Upper lobe of left lung (tissue), 6 donors: ENCODE data around the gene CGA. TPM values are rescaled to one million over a fixed set of nuclear protein-coding genes. Genes with fewer than 3 reads are reported as not detected.

Source experiments
- ATAC-seq, 2 donors: fragments of 200-7000 bp; cut with Tn5 transposase; one replicate each; pipeline ENCODE4 v1.9.1; 2022; ENCODE audit warnings: mild to moderate bottlenecking in 2 of 2, moderate library complexity in 2 of 2; ENCODE audit not compliant: low FRiP score in 2 of 2
- DNase-seq, 2 donors: peaks; one replicate each; pipeline ENCODE4 v3.0.0-alpha.2; 2019 to 2020
- H3K27ac ChIP-seq, 4 donors: fragments of 200-600 bp; sonication (generic); one replicate each; pipeline ENCODE4 v1.5.1; 2016 to 2019
- H3K27me3 ChIP-seq, 4 donors: fragments of 200-600 bp; sonication (generic); one replicate each; pipeline ENCODE4 v1.5.1; 2017 to 2019
- H3K36me3 ChIP-seq, 4 donors: fragments of 200-600 bp; sonication (generic); one replicate each; pipeline ENCODE4 v1.5.1; 2016 to 2019
- H3K4me1 ChIP-seq, 4 donors: fragments of 200-600 bp; sonication (generic); one replicate each; pipeline ENCODE4 v1.5.1; 2018 to 2019
- H3K4me3 ChIP-seq, 4 donors: fragments of 200-600 bp; sonication (generic); one replicate each; pipeline ENCODE4 v1.5.1; 2017 to 2019; ENCODE audit warnings: mild to moderate bottlenecking in 2 of 4, moderate library complexity in 1 of 4
- H3K9me3 ChIP-seq, 4 donors: fragments of 200-600 bp; sonication (generic); one replicate each; pipeline ENCODE4 v1.5.1; 2018 to 2019
- CTCF ChIP-seq, 6 experiments: fragments of 450-650 bp in 4 of 6; fragments of 200-600 bp in 2 of 6; sonication (generic) in 2 of 6; IDR thresholded peaks; one replicate each; pipeline ENCODE4 v1.5.1; 2016 to 2019; ENCODE audit warnings: antibody characterized with exemption in 6 of 6
- EP300 ChIP-seq, 4 donors: sonication (generic); formaldehyde crosslinking; IDR thresholded peaks; one replicate each; pipeline ENCODE4 v1.5.1; 2017; ENCODE audit warnings: antibody characterized with exemption in 4 of 4, control low read depth in 2 of 4
- POLR2A ChIP-seq, 4 donors: fragments of 450-650 bp; IDR thresholded peaks; one replicate each; pipeline ENCODE4 v1.5.1; 2016 to 2017; ENCODE audit warnings: antibody characterized with exemption in 4 of 4, mild to moderate bottlenecking in 2 of 4
- POLR2AphosphoS5 ChIP-seq, 2 donors: sonication (generic); formaldehyde crosslinking; IDR thresholded peaks; one replicate each; pipeline ENCODE4 v1.5.1; 2017; ENCODE audit warnings: antibody characterized with exemption in 2 of 2
- WGBS, 2 donors: methylation state at CpG; one replicate each; pipeline ENCODE4 v1.1.5; 2017 to 2018; 5-methylcytosine and 5-hydroxymethylcytosine counted together
- total RNA-seq, 6 donors: library from RNA; depleted of rRNA in 4 of 6; stranded (reverse); fragments of >200 nt in 4 of 6; gene quantifications; one replicate each; pipeline versions ENCODE4 v1.1.0 to v1.2.1, GENCODE V29; 2016 to 2021
- donor health status: DM: no; HTN: no; CAD: no; lungs with moderate emphysema.
- donor health status: DM: no; HTN: yes; CAD: no; lungs with severe emphysema.

Gene CGA
- total RNA-seq, 6 donors from 2014 or later = not detected

- ATAC-seq = no peak
- no peaks in the 10 kb centered on the region for H3K4me1 ChIP-seq
- H3K27me3 ChIP-seq = no peaks in the 10 kb centered on the region
- no peak overlapping the region for H3K4me3 ChIP-seq
- H3K36me3 ChIP-seq = no peaks in the 10 kb centered on the region
- WGBS, 2 donors = 62 to 67% methylated on average over 3 of the region's 3 CpGs
- no peak for TF ChIP-seq POLR2A (IDR thresholded peaks at IDR 0.05)
- H3K9me3 ChIP-seq = no peaks in the 10 kb centered on the region
- no peak for DNase-seq
- H3K27ac ChIP-seq = no peak overlapping the region
Observed at GRCh38 chr6:87071683-87072082, 23.2 kb downstream of the CGA start.

GRCh38 chr6:87070741-87071140 lies 24.2 kb downstream of the CGA start:
- DNase-seq (no peak), ATAC-seq (no peak)
- no peak for TF ChIP-seq POLR2A (IDR thresholded peaks at IDR 0.05)
- no peak for TF ChIP-seq CTCF (IDR thresholded peaks at IDR 0.05)
- TF ChIP-seq POLR2AphosphoS5 (IDR thresholded peaks at IDR 0.05) = no peak
- TF ChIP-seq EP300 (IDR thresholded peaks at IDR 0.05) = no peak
- Histone ChIP-seq H3K4me3 (no peak overlapping the region), H3K27ac (no peak overlapping the region), H3K4me1 (no peaks in the 10 kb centered on the region), H3K36me3 (no peaks in the 10 kb centered on the region), H3K27me3 (no peaks in the 10 kb centered on the region), H3K9me3 (no peaks in the 10 kb centered on the region)
- WGBS, 2 donors = 64 to 65% methylated on average over 2 of the region's 2 CpGs

GRCh38 chr6:87068795-87069194 lies 26.1 kb downstream of the CGA start:
- no peaks in the 10 kb centered on the region for H3K27me3 ChIP-seq
- ATAC-seq (no peak), DNase-seq (no peak)
- WGBS, 2 donors = 50 to 78% methylated on average over 3 of the region's 3 CpGs
- no peak overlapping the region for H3K27ac ChIP-seq
- H3K36me3 ChIP-seq = no peaks in the 10 kb centered on the region
- H3K4me3 ChIP-seq = no peak overlapping the region
- no peaks in the 10 kb centered on the region for H3K4me1 ChIP-seq
- no peaks in the 10 kb centered on the region for H3K9me3 ChIP-seq
- TF ChIP-seq EP300 (IDR thresholded peaks at IDR 0.05) = no peak
- TF ChIP-seq POLR2AphosphoS5 (IDR thresholded peaks at IDR 0.05) = no peak
- TF ChIP-seq POLR2A (IDR thresholded peaks at IDR 0.05) = no peak
- TF ChIP-seq CTCF (IDR thresholded peaks at IDR 0.05) = no peak

GRCh38 chr6:87066449-87067333 lies 28.2 kb downstream of the CGA start:
- TF ChIP-seq POLR2A (IDR thresholded peaks at IDR 0.05) (no peak), CTCF (IDR thresholded peaks at IDR 0.05) (peak in 1 of 6 experiments; percentile 30)
- ATAC-seq (no peak), DNase-seq (no peak)
- Histone ChIP-seq H3K9me3 (no peaks in the 10 kb centered on the region), H3K27me3 (no peaks in the 10 kb centered on the region), H3K4me1 (no peaks in the 10 kb centered on the region), H3K36me3 (no peaks in the 10 kb centered on the region), H3K27ac (no peak overlapping the region), H3K4me3 (peak overlapping the region in 1 of 4 donors; percentile 22)
- WGBS, 2 donors = 30 to 37% methylated on average over 7 of the region's 7 CpGs

- no peak for DNase-seq
- no peaks in the 10 kb centered on the region for H3K4me1 ChIP-seq
- H3K9me3 ChIP-seq = no peaks in the 10 kb centered on the region
- no peaks in the 10 kb centered on the region for H3K27me3 ChIP-seq
- WGBS, 2 donors = 81 to 87% methylated on average over 5 of the region's 5 CpGs
- no peaks in the 10 kb centered on the region for H3K36me3 ChIP-seq
- no peak overlapping the region for H3K27ac ChIP-seq
- H3K4me3 ChIP-seq = no peak overlapping the region
- no peak for TF ChIP-seq POLR2A (IDR thresholded peaks at IDR 0.05)
- no peak for ATAC-seq
Observed at GRCh38 chr6:87065117-87065516, 29.8 kb downstream of the CGA start.

GRCh38 chr6:87059943-87060342 lies 35.0 kb downstream of the CGA start:
- DNase-seq = peak in 1 of 2 donors; percentile 81
- Histone ChIP-seq H3K27ac (no peak overlapping the region), H3K9me3 (no peaks in the 10 kb centered on the region), H3K27me3 (no peaks in the 10 kb centered on the region), H3K4me3 (no peak overlapping the region), H3K36me3 (no peaks in the 10 kb centered on the region), H3K4me1 (no peaks in the 10 kb centered on the region)
- WGBS, 2 donors = 93 to 94% methylated on average over 7 to 18 of the region's 18 CpGs
- ATAC-seq = no peak
- TF ChIP-seq CTCF (IDR thresholded peaks at IDR 0.05) (no peak), POLR2AphosphoS5 (IDR thresholded peaks at IDR 0.05) (no peak), POLR2A (IDR thresholded peaks at IDR 0.05) (no peak), EP300 (IDR thresholded peaks at IDR 0.05) (no peak)
